KOPT-K1 (cell line): Measurements from ENCODE around the gene SLC46A2.

Source experiments
- H3K27ac ChIP-seq: fragments of 200-600 bp; sonication (generic); 2 replicates; pipeline ENCODE4 v1.5.1; 2016; ENCODE audit warnings: antibody characterized with exemption, mild to moderate bottlenecking, low read depth, low read length; ENCODE audit not compliant: poor library complexity, severe bottlenecking
- H3K36me3 ChIP-seq: fragments of 200-600 bp; sonication (generic); 2 replicates; pipeline ENCODE4 v1.5.1; 2017; ENCODE audit warnings: antibody characterized with exemption, mild to moderate bottlenecking, low read length, moderate library complexity; ENCODE audit not compliant: insufficient read depth
- H3K9me3 ChIP-seq: fragments of 200-600 bp; sonication (generic); 2 replicates; pipeline ENCODE4 v1.5.1; 2017; ENCODE audit warnings: antibody characterized with exemption, low read length, mild to moderate bottlenecking; ENCODE audit not compliant: insufficient read depth, poor library complexity, severe bottlenecking

The SLC46A2 gene, protein sequence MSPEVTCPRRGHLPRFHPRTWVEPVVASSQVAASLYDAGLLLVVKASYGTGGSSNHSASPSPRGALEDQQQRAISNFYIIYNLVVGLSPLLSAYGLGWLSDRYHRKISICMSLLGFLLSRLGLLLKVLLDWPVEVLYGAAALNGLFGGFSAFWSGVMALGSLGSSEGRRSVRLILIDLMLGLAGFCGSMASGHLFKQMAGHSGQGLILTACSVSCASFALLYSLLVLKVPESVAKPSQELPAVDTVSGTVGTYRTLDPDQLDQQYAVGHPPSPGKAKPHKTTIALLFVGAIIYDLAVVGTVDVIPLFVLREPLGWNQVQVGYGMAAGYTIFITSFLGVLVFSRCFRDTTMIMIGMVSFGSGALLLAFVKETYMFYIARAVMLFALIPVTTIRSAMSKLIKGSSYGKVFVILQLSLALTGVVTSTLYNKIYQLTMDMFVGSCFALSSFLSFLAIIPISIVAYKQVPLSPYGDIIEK

DNA sequence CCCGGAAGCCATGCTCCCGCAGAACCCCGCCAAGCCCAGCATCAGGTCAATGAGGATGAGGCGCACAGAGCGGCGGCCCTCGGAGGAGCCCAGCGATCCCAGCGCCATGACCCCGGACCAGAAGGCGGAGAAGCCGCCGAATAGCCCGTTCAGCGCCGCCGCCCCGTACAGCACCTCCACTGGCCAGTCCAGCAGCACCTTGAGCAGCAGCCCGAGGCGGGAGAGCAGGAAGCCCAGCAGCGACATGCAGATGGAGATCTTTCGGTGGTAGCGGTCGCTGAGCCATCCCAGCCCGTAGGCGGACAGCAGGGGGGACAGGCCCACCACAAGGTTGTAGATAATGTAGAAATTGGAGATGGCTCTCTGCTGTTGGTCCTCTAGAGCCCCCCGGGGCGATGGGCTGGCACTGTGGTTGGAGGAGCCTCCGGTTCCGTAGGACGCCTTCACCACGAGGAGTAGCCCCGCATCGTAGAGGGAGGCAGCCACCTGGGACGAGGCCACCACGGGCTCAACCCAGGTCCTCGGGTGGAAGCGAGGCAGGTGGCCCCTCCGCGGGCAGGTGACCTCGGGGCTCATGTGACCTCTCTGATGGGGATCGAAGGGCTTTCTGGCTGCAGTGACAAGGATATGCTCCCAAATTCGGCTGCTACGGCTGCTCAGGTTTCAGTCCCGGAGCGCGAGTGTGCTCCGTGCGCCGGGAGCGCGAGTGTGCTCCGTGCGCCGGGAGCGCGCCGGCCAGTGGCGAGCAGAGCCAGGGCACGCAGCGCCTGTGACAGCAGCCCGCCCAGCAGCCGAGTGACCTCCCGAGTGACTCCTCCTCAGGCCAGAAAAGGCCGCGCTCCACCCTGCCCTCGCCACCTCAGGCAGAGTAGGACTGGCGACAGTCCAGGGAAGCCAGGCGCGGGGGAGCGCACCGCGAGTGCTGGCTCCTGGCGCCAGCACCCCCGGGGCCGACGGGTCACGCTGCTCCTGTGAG, at the start of gene SLC46A2:
SLC46A2 (minus strand) TSS at position 771 of the 976 bp plus-strand sequence; CDS start at position 576, 195 bp downstream.
- Histone ChIP-seq H3K9me3 (no peaks in the 10 kb centered on the region), H3K27ac (no peak within 1 kb of the TSS), H3K36me3 (no peaks in the 10 kb centered on the region)

DNA sequence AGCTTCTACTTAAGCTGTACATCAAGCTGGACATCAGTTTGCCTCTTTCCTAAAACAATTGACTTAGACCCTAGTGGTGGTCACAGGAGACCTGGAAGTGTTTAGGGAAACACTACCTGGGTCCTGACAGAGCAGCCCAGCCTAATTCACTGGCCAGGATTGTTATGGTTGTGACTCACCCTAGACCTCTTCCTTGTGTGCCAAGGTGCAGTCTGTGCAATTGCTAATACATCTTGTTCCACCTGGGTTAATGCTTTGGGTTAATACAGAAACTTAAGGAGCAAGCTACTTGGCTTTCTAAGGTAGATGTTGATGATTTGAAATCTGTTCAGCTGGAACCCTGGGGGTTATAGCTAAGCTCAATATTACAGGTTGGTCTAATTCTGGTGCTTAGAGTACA, 48.7 kb upstream of the SLC46A2 start:
- H3K36me3 ChIP-seq: no peaks in the 10 kb centered on the region
- no peak overlapping the region for H3K27ac ChIP-seq
- no peaks in the 10 kb centered on the region for H3K9me3 ChIP-seq

DNA sequence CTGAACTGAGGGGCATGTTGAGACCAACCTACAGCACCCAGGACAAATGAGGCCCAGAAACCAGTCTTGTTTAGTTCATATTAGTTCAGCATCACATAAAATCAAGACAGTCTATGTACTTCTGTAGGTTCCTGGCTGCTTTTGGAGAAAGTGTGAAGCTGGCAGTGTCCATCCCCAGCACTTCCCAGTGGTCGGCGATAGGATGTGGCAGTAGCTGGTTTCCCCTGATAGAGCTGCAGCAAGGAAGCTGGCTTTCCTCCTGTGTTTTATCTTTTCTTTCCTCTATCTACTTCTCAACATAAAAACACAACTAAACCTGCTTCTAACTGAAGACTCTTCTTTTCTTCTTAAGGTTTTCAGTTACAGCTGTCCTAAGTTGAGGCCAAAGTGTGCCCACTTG, 43.0 kb upstream of the SLC46A2 start:
- Histone ChIP-seq H3K9me3 (no peaks in the 10 kb centered on the region), H3K27ac (no peak overlapping the region), H3K36me3 (no peaks in the 10 kb centered on the region)

DNA sequence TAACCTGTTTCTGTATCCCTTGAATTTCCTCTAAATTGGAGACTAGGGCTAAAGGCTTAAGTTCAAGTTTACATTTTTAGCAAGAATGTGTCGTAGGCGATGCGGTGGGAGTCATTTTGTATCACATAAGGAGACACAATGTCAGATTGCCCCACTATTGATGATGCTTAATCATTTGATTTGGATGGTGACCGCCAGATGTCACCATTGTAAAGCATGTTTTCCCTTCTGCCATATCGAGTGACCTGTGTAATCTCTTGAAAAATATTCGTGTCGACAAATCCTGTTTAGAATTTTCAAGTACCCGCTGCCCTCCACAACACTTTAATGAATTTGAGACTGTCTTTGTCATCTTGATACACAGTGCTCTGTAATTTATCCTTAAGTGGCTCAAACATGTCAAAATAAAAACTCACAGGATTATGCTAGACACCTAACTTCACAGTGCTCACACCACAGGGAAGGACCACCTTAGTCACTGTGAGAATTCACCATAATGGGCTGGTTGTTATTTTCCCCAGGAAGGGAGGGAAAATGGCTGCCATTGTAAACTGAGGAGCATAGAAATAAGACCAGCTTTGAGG, 34.5 kb upstream of the SLC46A2 start:
- Histone ChIP-seq H3K36me3 (no peaks in the 10 kb centered on the region), H3K9me3 (no peaks in the 10 kb centered on the region), H3K27ac (no peak overlapping the region)

DNA sequence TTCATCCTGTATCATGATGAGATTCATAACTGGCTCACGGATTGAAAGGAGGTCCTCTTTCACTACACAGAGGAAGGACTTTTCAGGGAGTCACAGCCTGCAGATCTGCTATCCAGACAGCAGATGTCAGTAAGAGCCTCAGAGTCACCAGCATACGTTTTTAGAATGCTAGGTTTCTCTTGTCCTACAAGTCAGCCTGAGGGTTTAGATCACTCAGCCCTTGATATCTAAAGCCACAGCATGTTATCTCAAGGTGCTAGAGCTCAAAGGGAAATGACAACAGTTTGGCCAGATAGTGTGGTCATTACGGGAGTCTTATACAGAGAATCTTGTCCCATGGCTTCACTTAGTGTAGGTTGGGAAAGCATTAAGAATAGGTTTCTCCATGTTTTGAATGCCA, 30.9 kb upstream of the SLC46A2 start:
- no peaks in the 10 kb centered on the region for H3K9me3 ChIP-seq
- H3K27ac ChIP-seq: no peak overlapping the region
- H3K36me3 ChIP-seq: no peaks in the 10 kb centered on the region

DNA sequence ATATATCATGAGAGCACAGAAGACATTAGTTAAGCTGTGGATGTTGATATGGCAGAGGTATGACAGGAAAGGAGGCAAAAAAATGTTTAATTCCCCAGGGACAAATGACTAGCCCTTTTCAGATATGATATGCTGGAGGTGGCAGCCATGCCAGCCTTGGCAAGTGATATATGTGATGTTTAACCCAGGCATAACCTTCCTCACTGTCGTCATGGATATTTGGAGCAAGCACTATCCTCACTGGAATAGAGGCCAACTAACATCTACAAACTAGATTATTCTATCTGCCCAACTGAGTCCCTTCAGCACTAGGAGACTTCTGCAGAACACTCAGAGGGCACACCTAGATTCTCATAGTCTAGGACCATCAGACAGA, 27.3 kb upstream of the SLC46A2 start:
- no peak overlapping the region for H3K27ac ChIP-seq
- no peaks in the 10 kb centered on the region for H3K9me3 ChIP-seq
- no peaks in the 10 kb centered on the region for H3K36me3 ChIP-seq

DNA sequence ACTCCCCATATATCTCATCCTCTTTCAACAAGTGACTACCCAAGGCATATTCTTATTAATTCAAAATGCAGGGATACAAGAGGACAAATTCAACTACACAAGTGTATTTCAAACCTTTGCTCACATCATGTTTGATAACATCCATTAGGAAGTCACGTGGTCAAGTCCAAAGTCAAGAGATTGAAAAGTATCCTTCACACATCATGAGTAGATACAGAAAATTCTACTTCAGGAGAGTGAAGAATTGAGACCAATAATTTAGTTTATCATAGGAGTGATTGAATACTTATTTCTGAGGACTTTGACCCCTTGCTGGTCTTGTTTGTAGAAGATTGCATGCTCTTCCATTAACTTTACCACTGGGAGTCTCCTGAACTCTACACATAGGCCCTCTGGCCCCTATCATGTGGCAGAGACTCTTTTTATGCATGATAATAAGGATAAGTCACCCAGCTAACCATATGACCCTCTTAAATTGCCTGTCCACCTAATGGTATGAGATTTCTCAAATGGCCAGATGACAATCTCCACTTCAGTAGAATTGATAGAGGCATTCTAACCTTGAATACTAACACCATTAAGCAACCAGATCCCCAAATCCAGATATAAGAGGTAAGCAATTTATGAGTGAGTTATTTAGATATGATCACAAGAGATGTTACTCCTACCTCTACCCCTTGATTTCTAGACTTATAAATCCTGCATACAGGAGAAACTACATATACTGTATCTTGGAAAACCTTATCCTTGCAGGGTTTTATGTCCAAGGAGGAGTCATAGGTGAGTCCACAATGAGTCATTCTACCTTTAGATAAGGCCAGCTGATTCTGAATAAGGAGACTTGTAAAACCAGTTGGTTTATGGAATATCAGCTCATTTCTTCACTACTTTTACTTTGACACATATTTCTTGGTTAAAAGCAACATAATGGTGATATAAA, 26.6 kb upstream of the SLC46A2 start:
- peaks cover 5% of the 10 kb centered on the region for H3K9me3 ChIP-seq
- H3K27ac ChIP-seq: no peak overlapping the region
- no peaks in the 10 kb centered on the region for H3K36me3 ChIP-seq

DNA sequence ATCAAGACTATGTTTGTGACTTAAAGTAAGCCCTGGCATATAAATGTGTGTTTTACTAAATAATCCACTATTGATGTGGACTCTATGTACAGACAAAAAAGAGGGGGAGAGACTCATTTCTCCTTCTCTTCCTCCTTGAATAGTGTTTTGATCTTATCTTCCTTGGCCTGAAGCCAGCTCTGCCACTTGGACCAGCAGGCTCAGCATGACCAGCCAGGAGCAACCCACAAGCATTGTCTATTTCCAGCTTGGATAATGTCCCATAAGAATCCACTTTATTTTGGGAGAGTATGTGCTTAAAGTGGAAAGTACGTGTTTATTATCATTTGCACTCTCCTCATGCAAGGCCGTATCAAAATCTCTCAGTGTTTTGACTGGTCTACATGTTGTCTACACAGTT, 23.8 kb upstream of the SLC46A2 start:
- H3K36me3 ChIP-seq: no peaks in the 10 kb centered on the region
- H3K27ac ChIP-seq: no peak overlapping the region
- peaks cover 6% of the 10 kb centered on the region for H3K9me3 ChIP-seq

DNA sequence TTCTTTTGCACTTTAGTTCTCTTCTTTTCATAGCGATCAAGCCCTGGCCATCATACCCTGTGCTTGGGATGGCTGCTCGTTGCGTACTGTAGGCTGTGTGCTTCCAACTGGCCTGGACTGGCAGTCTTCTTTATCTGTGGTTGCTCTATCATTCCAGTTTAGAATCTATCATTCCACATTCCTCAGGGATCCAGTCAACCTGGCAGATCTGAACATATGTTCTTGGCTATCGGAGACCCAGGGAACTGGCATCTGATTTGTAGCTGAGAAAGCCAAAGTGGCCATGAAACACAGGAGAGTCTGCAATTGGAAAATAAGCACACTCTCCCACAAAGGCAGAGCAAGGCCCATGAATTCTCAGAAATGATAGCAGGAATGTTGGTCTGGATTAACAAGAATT, 22.6 kb upstream of the SLC46A2 start:
- peaks cover 6% of the 10 kb centered on the region for H3K9me3 ChIP-seq

DNA sequence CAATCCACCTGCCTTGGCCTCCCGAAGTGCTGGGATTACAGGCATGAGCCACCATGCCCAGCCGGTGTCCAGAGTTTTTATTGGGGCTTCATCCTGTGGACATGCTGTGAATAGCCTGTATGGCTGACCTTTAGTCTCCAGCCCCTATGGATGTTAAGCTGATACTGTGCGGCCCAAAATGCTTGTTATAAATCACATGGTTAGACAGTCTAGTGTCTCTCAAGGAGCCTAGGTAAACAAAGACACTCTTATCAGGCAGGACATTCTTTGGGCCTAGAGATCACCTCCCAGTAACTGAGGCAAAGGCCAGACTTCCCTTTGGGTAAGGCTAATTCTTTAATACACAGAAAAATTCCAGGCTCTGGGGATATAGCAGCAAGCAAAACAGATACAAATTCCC, 22.0 kb upstream of the SLC46A2 start:
- Histone ChIP-seq H3K27ac (no peak overlapping the region), H3K36me3 (no peaks in the 10 kb centered on the region), H3K9me3 (peaks cover 6% of the 10 kb centered on the region)

More for the DNA sequence above, 22.6 kb upstream of the SLC46A2 start:
- H3K36me3 ChIP-seq: no peaks in the 10 kb centered on the region
- no peak overlapping the region for H3K27ac ChIP-seq

DNA sequence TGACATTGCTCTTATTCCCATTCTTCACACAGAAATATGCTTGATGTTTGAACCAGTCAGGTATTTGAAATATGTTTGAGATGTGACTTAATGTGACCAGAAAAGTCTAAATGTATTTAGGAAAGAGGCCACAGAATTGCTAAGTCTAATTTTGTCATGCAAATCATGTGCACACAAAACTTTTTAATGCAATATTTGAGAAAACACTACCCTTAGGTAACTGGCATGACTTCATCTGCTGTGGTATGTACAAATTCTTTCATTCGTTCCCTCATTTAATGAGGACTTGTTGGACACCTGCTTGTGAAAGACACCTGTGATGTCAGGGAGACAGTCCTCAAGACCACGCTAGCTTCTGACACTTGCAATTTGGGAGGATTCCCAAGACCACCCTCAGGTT, 21.1 kb upstream of the SLC46A2 start:
- Histone ChIP-seq H3K27ac (no peak overlapping the region), H3K9me3 (peaks cover 6% of the 10 kb centered on the region), H3K36me3 (no peaks in the 10 kb centered on the region)

DNA sequence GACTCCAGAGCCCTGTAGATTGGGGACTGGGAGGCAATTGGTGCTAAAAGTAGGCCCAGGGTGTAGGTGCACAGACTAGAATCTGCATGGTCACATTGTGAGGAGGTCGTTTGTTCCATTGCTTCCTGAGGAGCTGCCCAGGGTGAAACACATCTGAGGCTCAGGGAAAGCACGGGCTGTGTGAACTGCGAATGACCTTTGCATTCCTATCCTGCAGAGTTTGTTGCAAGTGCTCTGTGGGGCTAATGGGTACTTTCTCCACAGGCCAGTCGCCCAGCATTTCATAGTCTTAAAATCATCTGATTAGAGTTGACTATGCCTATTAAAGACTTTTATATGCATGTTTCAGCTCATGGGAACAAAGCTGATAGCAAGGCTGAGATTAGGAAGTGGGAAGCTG, 14.4 kb upstream of the SLC46A2 start:
- Histone ChIP-seq H3K9me3 (no peaks in the 10 kb centered on the region), H3K27ac (no peak overlapping the region), H3K36me3 (no peaks in the 10 kb centered on the region)

DNA sequence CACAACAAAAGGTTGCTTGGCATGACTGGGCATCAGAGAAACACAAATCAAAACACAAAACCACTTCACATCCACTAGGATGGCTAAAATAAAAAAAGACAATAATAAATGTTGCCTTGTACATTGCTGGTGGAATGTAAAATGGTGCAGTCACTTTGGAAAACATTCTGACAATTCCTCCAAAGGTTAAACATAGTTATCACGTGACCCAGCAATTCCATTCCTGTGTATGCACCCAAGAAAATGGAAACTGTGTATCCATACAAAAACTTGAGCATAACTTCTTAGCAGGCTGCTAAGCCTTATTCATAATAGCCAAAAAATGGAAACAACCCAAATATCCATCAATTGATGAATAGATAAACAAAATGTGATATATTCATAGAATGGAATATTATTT, 10.2 kb upstream of the SLC46A2 start:
- no peaks in the 10 kb centered on the region for H3K36me3 ChIP-seq

DNA sequence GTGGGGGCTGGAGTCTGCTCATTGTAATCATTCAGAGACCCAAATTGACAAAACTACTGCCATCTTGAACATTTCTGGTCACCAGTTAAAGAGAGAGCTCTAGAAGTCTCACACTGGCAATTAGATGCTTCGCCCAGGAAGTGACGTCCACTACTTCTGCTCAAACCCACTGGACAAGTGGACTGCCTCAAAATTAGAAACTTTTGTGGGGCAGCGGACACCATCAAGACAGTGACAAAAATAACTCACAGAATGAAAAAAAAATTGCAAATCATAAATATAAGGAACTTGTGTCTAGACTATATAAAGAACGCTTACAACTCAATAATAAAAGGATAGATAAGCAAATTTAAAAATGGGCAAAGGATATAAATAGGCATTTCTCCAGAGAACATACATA, 9.8 kb upstream of the SLC46A2 start:
- Histone ChIP-seq H3K27ac (no peak overlapping the region), H3K36me3 (no peaks in the 10 kb centered on the region), H3K9me3 (no peaks in the 10 kb centered on the region)

More for the DNA sequence above, 10.2 kb upstream of the SLC46A2 start:
- no peaks in the 10 kb centered on the region for H3K9me3 ChIP-seq
- no peak overlapping the region for H3K27ac ChIP-seq
